ENCODE data around the gene TSPEAR.

DNA sequence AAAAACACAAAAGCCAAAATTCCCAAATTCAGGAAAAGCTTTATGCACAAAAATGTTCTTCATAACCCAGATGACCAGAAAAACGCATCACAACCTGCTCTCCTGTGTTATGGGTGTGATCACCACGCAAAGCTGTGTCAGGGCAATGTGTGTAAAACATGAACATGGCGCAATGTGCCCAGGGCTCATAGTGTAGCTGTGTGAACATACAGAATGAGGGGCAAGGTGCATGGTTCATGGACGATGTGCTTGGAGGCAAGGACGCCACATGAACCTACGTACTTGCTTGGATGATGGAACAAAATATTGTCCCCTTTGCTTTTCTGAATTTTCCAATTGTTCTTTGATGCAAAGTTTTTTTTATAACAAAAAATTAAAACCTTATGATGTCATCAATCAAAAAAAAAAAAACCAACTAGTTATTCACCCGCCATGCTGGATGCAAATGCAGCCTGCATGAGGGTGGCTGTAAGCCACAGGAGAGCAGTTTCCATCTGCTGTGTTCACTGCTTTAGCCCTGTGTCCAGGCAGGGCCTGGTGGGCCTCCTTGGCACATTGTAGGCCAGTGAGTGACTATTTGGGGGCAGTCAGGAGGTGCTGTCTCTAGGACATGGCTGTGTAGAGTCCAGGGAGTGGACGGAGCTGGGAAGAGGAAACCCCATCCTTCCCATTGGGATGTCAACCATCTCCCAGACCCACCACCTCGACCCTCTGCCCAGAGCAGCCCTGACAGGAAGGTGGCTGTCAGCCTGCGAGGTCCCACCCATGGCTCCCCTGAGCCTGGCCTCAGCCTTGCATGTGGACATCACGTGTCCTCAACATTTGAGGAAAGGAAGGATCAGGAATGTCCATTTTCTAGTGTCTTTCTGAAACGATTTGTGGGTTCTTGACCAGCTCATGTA is 185.0 kb downstream of the TSPEAR start:
- no peak for TF ChIP-seq CTCF (IDR thresholded peaks at IDR 0.05 in 4 of 5, conservative IDR thresholded peaks at IDR 0.05 in 1 of 5)
- no peak for TF ChIP-seq POLR2A (IDR thresholded peaks at IDR 0.05)

Data from gastrocnemius medialis (tissue), 4 donors.